ENCODE measurements around the gene NR1D1.

The NR1D1 gene

DNA sequence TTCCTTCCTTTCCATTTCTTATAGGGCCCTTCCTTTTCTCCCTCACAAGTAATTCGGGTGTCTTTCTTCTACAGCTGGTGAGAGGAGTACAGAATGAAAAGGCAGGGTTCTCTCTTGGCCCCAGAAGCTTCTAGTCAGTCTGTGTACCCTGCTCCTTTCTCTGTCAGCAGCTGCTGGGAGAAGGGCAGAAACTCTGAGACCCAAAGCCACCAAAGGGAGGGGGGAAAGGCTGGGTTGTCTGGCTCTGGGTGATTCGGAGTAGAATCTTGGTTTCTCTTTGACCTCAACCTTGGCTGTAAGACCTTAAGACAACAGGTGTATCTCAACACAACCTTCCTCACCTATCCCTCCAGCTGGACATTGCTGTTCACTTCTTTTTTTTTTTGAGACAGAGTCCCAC is 3.3 kb upstream of the NR1D1 start:
- no peak for TF ChIP-seq ARNTL (CRISPR knock-in tag; IDR thresholded peaks at IDR 0.05; ENCODE audit: borderline replicate concordance, low read depth)
- TF ChIP-seq BACH2 (CRISPR knock-in tag; IDR thresholded peaks at IDR 0.05; ENCODE audit: borderline replicate concordance) = no peak
- TF ChIP-seq TCF4 (CRISPR knock-in tag; IDR thresholded peaks at IDR 0.05; ENCODE audit: borderline replicate concordance) = no peak
- TF ChIP-seq, protein P1, sequence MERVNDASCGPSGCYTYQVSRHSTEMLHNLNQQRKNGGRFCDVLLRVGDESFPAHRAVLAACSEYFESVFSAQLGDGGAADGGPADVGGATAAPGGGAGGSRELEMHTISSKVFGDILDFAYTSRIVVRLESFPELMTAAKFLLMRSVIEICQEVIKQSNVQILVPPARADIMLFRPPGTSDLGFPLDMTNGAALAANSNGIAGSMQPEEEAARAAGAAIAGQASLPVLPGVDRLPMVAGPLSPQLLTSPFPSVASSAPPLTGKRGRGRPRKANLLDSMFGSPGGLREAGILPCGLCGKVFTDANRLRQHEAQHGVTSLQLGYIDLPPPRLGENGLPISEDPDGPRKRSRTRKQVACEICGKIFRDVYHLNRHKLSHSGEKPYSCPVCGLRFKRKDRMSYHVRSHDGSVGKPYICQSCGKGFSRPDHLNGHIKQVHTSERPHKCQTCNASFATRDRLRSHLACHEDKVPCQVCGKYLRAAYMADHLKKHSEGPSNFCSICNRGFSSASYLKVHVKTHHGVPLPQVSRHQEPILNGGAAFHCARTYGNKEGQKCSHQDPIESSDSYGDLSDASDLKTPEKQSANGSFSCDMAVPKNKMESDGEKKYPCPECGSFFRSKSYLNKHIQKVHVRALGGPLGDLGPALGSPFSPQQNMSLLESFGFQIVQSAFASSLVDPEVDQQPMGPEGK (CRISPR knock-in tag; IDR thresholded peaks at IDR 0.05; ENCODE audit: borderline replicate concordance) = no peak
- no peak for TF ChIP-seq ZNF565 (CRISPR knock-in tag; conservative IDR thresholded peaks at IDR 0.05; ENCODE audit: low read depth)
- TF ChIP-seq ZNF8 (CRISPR knock-in tag; IDR thresholded peaks at IDR 0.05) = no peak
- TF ChIP-seq, protein P2, sequence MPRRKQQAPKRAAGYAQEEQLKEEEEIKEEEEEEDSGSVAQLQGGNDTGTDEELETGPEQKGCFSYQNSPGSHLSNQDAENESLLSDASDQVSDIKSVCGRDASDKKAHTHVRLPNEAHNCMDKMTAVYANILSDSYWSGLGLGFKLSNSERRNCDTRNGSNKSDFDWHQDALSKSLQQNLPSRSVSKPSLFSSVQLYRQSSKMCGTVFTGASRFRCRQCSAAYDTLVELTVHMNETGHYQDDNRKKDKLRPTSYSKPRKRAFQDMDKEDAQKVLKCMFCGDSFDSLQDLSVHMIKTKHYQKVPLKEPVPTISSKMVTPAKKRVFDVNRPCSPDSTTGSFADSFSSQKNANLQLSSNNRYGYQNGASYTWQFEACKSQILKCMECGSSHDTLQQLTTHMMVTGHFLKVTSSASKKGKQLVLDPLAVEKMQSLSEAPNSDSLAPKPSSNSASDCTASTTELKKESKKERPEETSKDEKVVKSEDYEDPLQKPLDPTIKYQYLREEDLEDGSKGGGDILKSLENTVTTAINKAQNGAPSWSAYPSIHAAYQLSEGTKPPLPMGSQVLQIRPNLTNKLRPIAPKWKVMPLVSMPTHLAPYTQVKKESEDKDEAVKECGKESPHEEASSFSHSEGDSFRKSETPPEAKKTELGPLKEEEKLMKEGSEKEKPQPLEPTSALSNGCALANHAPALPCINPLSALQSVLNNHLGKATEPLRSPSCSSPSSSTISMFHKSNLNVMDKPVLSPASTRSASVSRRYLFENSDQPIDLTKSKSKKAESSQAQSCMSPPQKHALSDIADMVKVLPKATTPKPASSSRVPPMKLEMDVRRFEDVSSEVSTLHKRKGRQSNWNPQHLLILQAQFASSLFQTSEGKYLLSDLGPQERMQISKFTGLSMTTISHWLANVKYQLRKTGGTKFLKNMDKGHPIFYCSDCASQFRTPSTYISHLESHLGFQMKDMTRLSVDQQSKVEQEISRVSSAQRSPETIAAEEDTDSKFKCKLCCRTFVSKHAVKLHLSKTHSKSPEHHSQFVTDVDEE (CRISPR knock-in tag; IDR thresholded peaks at IDR 0.05) = no peak
- no peak for TF ChIP-seq GLIS3 (CRISPR knock-in tag; IDR thresholded peaks at IDR 0.05)
- TF ChIP-seq, protein P3, sequence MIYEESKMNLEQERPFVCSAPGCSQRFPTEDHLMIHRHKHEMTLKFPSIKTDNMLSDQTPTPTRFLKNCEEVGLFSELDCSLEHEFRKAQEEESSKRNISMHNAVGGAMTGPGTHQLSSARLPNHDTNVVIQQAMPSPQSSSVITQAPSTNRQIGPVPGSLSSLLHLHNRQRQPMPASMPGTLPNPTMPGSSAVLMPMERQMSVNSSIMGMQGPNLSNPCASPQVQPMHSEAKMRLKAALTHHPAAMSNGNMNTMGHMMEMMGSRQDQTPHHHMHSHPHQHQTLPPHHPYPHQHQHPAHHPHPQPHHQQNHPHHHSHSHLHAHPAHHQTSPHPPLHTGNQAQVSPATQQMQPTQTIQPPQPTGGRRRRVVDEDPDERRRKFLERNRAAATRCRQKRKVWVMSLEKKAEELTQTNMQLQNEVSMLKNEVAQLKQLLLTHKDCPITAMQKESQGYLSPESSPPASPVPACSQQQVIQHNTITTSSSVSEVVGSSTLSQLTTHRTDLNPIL (CRISPR knock-in tag; IDR thresholded peaks at IDR 0.05; ENCODE audit: low read depth) = no peak
- TF ChIP-seq SNAI2 (CRISPR knock-in tag; IDR thresholded peaks at IDR 0.05) = no peak
- no peak for TF ChIP-seq ISL1 (CRISPR knock-in tag; IDR thresholded peaks at IDR 0.05)
- no peak for TF ChIP-seq PPARA (CRISPR knock-in tag; IDR thresholded peaks at IDR 0.05; ENCODE audit: borderline replicate concordance)
- TF ChIP-seq ZFP3 (CRISPR knock-in tag; IDR thresholded peaks at IDR 0.05) = no peak
- TF ChIP-seq ZC3H10 (CRISPR knock-in tag; IDR thresholded peaks at IDR 0.05) = no peak
- no peak for TF ChIP-seq ZFP30 (CRISPR knock-in tag; IDR thresholded peaks at IDR 0.05)
- no peak for TF ChIP-seq OSR1 (CRISPR knock-in tag; IDR thresholded peaks at IDR 0.05)
- no peak for ATAC-seq

DNA sequence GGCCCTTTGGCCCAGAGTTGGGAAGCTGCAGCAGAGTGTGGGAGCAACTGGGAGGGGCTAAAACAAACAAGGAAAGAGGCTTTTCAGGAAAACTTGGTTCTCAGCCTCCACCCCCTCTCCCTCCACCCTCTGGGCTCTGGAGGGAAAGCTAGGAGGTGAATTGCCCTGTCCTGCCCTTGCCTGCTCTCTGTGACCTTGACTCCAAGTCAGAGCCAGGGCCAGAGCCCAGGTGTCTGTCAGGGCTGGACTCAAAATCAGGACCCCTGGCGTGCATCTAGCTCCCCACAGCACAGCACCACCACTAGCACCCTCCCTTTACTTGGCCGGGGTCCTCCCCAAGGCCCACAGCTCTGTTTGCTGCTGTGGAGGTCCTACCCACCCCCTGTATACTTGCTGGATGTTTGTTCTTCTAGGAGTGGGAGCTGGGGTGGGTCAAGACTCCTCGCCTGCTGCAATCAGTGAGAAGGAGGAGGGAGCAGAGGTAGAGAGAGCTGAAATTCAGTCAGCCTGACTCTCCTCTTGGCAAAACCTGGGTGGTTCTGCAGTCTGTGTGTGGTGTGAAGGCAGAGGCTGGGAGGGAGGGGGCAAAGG is 2.8 kb upstream of the NR1D1 start:
- TF ChIP-seq ARNTL (CRISPR knock-in tag; IDR thresholded peaks at IDR 0.05; ENCODE audit: borderline replicate concordance, low read depth) (no peak), BACH2 (CRISPR knock-in tag; IDR thresholded peaks at IDR 0.05; ENCODE audit: borderline replicate concordance) (no peak)
- no peak for ATAC-seq

DNA sequence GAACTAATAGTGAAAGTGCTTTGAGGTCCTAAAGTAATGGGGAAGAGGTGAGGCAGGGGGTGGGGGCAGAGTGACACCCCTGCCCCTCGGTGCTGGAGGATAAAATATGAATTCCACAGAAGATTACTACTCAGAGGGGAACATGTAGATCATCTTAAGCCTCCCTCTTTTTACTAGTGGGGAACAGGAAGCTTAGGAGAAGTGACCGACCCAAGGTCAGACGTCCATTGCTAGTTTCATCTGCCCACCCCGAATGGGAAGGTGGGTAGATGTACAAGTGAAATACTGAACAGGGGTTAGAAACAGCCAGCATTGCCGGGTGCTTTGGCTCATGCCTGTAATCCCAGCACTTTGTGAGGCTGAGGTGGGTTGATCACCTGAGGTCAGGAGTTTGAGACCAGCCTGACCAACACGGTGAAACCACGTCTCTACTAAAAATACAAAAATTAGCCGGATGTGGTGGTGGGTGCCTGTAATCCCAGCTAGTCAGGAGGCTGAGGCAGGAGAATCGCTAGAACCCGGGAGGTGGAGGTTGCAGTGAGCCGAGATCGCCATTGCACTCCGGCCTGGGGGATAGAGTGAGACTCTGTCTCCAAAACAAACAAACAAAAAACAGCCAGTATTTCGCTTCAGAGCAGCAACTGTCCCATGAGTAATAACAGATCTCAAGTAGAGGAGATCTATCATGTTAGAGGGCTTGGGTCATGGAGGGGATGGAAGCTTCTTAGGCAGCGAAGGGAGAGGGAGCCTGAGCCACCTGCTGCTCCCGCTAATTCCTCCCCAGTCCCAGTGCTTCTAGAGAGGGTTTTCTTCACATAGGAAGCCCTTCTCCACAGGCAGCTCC is 1.2 kb upstream of the NR1D1 start:
- no peak for ATAC-seq
- TF ChIP-seq ZNF565 (CRISPR knock-in tag; conservative IDR thresholded peaks at IDR 0.05; ENCODE audit: low read depth) = no peak
- TF ChIP-seq, protein P1 (CRISPR knock-in tag; IDR thresholded peaks at IDR 0.05; ENCODE audit: borderline replicate concordance) = no peak; the same call in 1 of the 2 replicates
- TF ChIP-seq ZFP3 (CRISPR knock-in tag; IDR thresholded peaks at IDR 0.05) = no peak
- TF ChIP-seq, protein P4, sequence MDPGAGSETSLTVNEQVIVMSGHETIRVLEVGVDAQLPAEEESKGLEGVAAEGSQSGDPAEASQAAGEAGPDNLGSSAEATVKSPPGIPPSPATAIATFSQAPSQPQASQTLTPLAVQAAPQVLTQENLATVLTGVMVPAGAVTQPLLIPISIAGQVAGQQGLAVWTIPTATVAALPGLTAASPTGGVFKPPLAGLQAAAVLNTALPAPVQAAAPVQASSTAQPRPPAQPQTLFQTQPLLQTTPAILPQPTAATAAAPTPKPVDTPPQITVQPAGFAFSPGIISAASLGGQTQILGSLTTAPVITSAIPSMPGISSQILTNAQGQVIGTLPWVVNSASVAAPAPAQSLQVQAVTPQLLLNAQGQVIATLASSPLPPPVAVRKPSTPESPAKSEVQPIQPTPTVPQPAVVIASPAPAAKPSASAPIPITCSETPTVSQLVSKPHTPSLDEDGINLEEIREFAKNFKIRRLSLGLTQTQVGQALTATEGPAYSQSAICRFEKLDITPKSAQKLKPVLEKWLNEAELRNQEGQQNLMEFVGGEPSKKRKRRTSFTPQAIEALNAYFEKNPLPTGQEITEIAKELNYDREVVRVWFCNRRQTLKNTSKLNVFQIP (CRISPR knock-in tag; IDR thresholded peaks at IDR 0.05; ENCODE audit: borderline replicate concordance, low read depth) = no peak
- TF ChIP-seq ZFP30 (CRISPR knock-in tag; IDR thresholded peaks at IDR 0.05) = no peak
- no peak for TF ChIP-seq ARNTL (CRISPR knock-in tag; IDR thresholded peaks at IDR 0.05; ENCODE audit: borderline replicate concordance, low read depth)
- no peak for TF ChIP-seq CSDC2 (CRISPR knock-in tag; IDR thresholded peaks at IDR 0.05)
- TF ChIP-seq, protein P3 (CRISPR knock-in tag; IDR thresholded peaks at IDR 0.05; ENCODE audit: low read depth) = no peak
- no peak for TF ChIP-seq ZNF8 (CRISPR knock-in tag; IDR thresholded peaks at IDR 0.05)
- TF ChIP-seq, protein P5, sequence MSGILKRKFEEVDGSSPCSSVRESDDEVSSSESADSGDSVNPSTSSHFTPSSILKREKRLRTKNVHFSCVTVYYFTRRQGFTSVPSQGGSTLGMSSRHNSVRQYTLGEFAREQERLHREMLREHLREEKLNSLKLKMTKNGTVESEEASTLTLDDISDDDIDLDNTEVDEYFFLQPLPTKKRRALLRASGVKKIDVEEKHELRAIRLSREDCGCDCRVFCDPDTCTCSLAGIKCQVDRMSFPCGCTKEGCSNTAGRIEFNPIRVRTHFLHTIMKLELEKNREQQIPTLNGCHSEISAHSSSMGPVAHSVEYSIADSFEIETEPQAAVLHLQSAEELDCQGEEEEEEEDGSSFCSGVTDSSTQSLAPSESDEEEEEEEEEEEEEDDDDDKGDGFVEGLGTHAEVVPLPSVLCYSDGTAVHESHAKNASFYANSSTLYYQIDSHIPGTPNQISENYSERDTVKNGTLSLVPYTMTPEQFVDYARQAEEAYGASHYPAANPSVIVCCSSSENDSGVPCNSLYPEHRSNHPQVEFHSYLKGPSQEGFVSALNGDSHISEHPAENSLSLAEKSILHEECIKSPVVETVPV (CRISPR knock-in tag; IDR thresholded peaks at IDR 0.05) = no peak
- no peak for TF ChIP-seq ESRRG (CRISPR knock-in tag; IDR thresholded peaks at IDR 0.05)
- no peak for TF ChIP-seq GLIS3 (CRISPR knock-in tag; IDR thresholded peaks at IDR 0.05)
- TF ChIP-seq ZNF70 (CRISPR knock-in tag; IDR thresholded peaks at IDR 0.05) = no peak
- TF ChIP-seq TCF4 (CRISPR knock-in tag; IDR thresholded peaks at IDR 0.05; ENCODE audit: borderline replicate concordance) = no peak
- TF ChIP-seq PPARA (CRISPR knock-in tag; IDR thresholded peaks at IDR 0.05; ENCODE audit: borderline replicate concordance) = no peak
